ENCODE results near the gene SYNJ1. TPM values are rescaled to one million over a fixed set of nuclear protein-coding genes. Genes with fewer than 3 reads are reported as not detected.

Gene SYNJ1
- total RNA-seq, 6 experiments from 2014 or later: 5.6 to 8.7 (median 6.9) TPM

- no peaks in the 10 kb centered on the region for H3K27me3 ChIP-seq
- H3K9me3 ChIP-seq: no peaks in the 10 kb centered on the region
- TF ChIP-seq, protein P1, sequence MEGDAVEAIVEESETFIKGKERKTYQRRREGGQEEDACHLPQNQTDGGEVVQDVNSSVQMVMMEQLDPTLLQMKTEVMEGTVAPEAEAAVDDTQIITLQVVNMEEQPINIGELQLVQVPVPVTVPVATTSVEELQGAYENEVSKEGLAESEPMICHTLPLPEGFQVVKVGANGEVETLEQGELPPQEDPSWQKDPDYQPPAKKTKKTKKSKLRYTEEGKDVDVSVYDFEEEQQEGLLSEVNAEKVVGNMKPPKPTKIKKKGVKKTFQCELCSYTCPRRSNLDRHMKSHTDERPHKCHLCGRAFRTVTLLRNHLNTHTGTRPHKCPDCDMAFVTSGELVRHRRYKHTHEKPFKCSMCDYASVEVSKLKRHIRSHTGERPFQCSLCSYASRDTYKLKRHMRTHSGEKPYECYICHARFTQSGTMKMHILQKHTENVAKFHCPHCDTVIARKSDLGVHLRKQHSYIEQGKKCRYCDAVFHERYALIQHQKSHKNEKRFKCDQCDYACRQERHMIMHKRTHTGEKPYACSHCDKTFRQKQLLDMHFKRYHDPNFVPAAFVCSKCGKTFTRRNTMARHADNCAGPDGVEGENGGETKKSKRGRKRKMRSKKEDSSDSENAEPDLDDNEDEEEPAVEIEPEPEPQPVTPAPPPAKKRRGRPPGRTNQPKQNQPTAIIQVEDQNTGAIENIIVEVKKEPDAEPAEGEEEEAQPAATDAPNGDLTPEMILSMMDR (IDR thresholded peaks at IDR 0.05): no peak
- TF ChIP-seq POLR2A (IDR thresholded peaks at IDR 0.05): no peak
- H3K4me3 ChIP-seq: no peak overlapping the region
- H3K4me1 ChIP-seq: no peaks in the 10 kb centered on the region
- ATAC-seq: no peak
- WGBS (ENCODE audit: insufficient coverage, low coverage, low lambda C conversion rate, missing lambda C conversion rate): 91% methylated on average over 1 of the region's 1 CpG
- no peak overlapping the region for H3K27ac ChIP-seq
- DNase-seq: no peak
- H3K36me3 ChIP-seq: peaks cover 0 to 78% (median 20%) of the 10 kb centered on the region in 4 donors
- intact Hi-C loops (cut with DNase I): no loop called here
Observed at GRCh38 chr21:32757804-32758203, 30.0 kb upstream of the SYNJ1 start.

- no peaks in the 10 kb centered on the region for H3K4me1 ChIP-seq
- ATAC-seq: no peak
- WGBS (ENCODE audit: insufficient coverage, low coverage, low lambda C conversion rate, missing lambda C conversion rate): 89% methylated on average over 1 of the region's 1 CpG
- no peak for DNase-seq
- H3K4me3 ChIP-seq: no peak overlapping the region
- no peaks in the 10 kb centered on the region for H3K9me3 ChIP-seq
- H3K27ac ChIP-seq: no peak overlapping the region
- no peak for TF ChIP-seq POLR2A (IDR thresholded peaks at IDR 0.05)
- TF ChIP-seq, protein P1 (IDR thresholded peaks at IDR 0.05): no peak
- H3K36me3 ChIP-seq: peaks cover 0 to 68% (median 16%) of the 10 kb centered on the region in 4 donors
- no peaks in the 10 kb centered on the region for H3K27me3 ChIP-seq
- intact Hi-C loops (cut with DNase I): no loop called here
Observed at GRCh38 chr21:32756096-32756495, 28.3 kb upstream of the SYNJ1 start.

DNA sequence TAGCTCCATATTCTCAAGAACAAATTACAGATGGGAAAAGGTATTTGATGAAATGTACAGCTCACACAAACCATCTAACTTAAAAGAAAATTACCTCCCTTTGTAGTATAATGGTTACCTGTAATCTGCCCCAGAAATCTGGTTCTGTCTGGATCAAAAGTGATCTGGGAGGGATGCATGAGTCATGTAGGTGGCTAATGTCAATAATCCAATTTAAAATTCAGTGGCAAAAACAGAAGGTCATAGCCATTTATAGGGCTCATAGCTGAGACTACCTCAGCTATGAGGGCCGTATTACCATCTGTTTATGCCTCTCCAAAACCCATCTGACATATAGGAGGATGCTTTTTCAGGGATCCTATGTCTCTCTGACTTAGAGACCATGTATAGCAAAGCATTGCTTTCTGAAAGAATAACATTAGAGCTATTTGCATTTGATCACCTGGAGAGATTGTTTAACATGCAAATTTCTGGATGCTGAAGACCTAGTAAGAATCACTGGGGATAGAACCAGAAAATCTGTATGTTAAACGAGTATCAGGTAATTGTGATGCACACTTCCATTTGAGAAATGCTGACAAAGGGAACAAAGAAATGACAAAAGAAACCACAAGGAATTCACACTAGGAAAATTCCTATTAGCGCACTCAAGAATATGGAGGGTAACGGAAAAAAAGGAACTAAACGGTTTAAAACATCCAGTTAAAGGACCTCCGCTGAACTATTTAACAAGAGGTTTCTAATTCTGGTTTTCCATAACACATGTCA is 26.2 kb upstream of the SYNJ1 start:
- 65% methylated on average over 3 of the region's 6 CpGs for WGBS (ENCODE audit: insufficient coverage, low coverage, low lambda C conversion rate, missing lambda C conversion rate)
- no peaks in the 10 kb centered on the region for H3K9me3 ChIP-seq
- TF ChIP-seq, protein P1 (IDR thresholded peaks at IDR 0.05): no peak
- TF ChIP-seq POLR2A (IDR thresholded peaks at IDR 0.05): no peak
- no peak overlapping the region for H3K27ac ChIP-seq
- ATAC-seq: peak in 1 of 4 donors; percentile 38
- no peaks in the 10 kb centered on the region for H3K4me1 ChIP-seq
- DNase-seq: no peak
- H3K27me3 ChIP-seq: no peaks in the 10 kb centered on the region
- H3K36me3 ChIP-seq: peaks cover 0 to 68% (median 13%) of the 10 kb centered on the region in 4 donors
- no peak overlapping the region for H3K4me3 ChIP-seq
- intact Hi-C loops (cut with DNase I): no loop called here

DNA sequence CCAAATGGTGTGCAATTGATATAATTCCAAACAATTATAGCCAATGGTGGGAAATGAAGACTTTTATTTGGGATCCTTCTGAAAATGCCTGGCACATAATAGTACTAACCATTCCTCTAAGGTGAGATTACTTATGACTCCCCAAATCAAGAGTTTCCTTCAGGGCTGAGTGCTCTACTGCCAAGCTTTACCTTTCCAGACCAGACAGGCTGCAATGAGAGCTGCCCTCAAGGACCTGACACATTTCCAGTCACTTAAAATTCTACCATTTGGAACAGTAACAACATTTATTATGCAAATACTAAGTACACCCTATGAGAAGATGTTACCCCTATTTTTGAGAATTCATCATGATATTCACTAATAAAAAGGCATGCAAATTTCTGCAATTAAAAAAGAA is 22.6 kb upstream of the SYNJ1 start:
- peaks cover 0 to 66% (median 22%) of the 10 kb centered on the region in 4 donors for H3K36me3 ChIP-seq
- ATAC-seq (no peak), DNase-seq (no peak)
- intact Hi-C loops (cut with DNase I): no loop called here
- no peaks in the 10 kb centered on the region for H3K27me3 ChIP-seq
- H3K4me1 ChIP-seq: no peaks in the 10 kb centered on the region
- no peak overlapping the region for H3K4me3 ChIP-seq
- TF ChIP-seq, protein P1 (IDR thresholded peaks at IDR 0.05): no peak
- no peak for TF ChIP-seq POLR2A (IDR thresholded peaks at IDR 0.05)
- no peak overlapping the region for H3K27ac ChIP-seq
- H3K9me3 ChIP-seq: no peaks in the 10 kb centered on the region

Data from right lobe of liver (tissue), 6 donors.